Stimulated activated CD4-positive, alpha-beta T cell treated with anti-CD3 and anti-CD28 coated beads, Interleukin-1b, Interleukin-23, amount 100 ng/mL, for 1 hour (primary cell): ENCODE data around the gene LPO.
A peak's percentile ranks its signal among the peaks of the same experiment; 100 is the strongest.

Source experiments
- DNase-seq, 2 donors: peaks; one replicate each; pipeline ENCODE4 v3.0.0-alpha.2; 2020; ENCODE audit warnings: low read depth in 2 of 2

LPO gene

GRCh38 chr17:58229384-58229783 is 9.0 kb upstream of the LPO start:
- no peak for DNase-seq

GRCh38 chr17:58229881-58230280 is 8.5 kb upstream of the LPO start:
- DNase-seq = no peak

GRCh38 chr17:58231641-58232040 is 6.7 kb upstream of the LPO start:
- no peak for DNase-seq

- DNase-seq = no peak
Measured at GRCh38 chr17:58232707-58233156, 5.7 kb upstream of the LPO start.

- DNase-seq = no peak
Measured at GRCh38 chr17:58233543-58233942, 4.8 kb upstream of the LPO start.

- DNase-seq = no peak
Measured at GRCh38 chr17:58234512-58234911, 3.9 kb upstream of the LPO start.

GRCh38 chr17:58235821-58236220 is 2.6 kb upstream of the LPO start:
- DNase-seq = no peak

- no peak for DNase-seq
Measured at GRCh38 chr17:58236394-58236793, 2.0 kb upstream of the LPO start.

GRCh38 chr17:58239987-58240386 is 1.6 kb downstream of the LPO start:
- DNase-seq = no peak

- DNase-seq = no peak
Measured at GRCh38 chr17:58242171-58242784, 3.9 kb downstream of the LPO start.

- DNase-seq = no peak
Measured at GRCh38 chr17:58244963-58245362, 6.6 kb downstream of the LPO start.

- DNase-seq = no peak
Measured at GRCh38 chr17:58245428-58246103, 7.2 kb downstream of the LPO start.

- no peak for DNase-seq
Measured at GRCh38 chr17:58246104-58246740, 7.8 kb downstream of the LPO start.

GRCh38 chr17:58246781-58247180 is 8.4 kb downstream of the LPO start:
- DNase-seq = no peak

- no peak for DNase-seq
Measured at GRCh38 chr17:58247511-58248363, 9.4 kb downstream of the LPO start.

GRCh38 chr17:58248955-58249269 is 10.5 kb downstream of the LPO start:
- no peak for DNase-seq

- DNase-seq = peak; percentile 46 to 70
Measured at GRCh38 chr17:58249270-58250133, 11.1 kb downstream of the LPO start.

- DNase-seq = no peak
Measured at GRCh38 chr17:58250344-58251011, 12.1 kb downstream of the LPO start.

GRCh38 chr17:58252141-58252540 is 13.8 kb downstream of the LPO start:
- no peak for DNase-seq

GRCh38 chr17:58253082-58253481 is 14.7 kb downstream of the LPO start:
- DNase-seq = no peak

GRCh38 chr17:58254803-58255202 is 16.4 kb downstream of the LPO start:
- no peak for DNase-seq
